BLaER1 (cell line): ENCODE data around the gene PRSS53.

Source experiments
- H3K27ac ChIP-seq: shearing (Covaris generic); formaldehyde crosslinking; 2 replicates; pipeline ENCODE4 v1.8.1; 2022
- H3K27me3 ChIP-seq: shearing (Covaris generic); formaldehyde crosslinking; 2 replicates; pipeline ENCODE4 v1.8.1; 2022
- H3K36me3 ChIP-seq: shearing (Covaris generic); formaldehyde crosslinking; 2 replicates; pipeline ENCODE4 v1.8.1; 2022
- H3K4me1 ChIP-seq: shearing (Covaris generic); formaldehyde crosslinking; 2 replicates; pipeline ENCODE4 v1.8.1; 2022
- H3K4me2 ChIP-seq: shearing (Covaris generic); formaldehyde crosslinking; 2 replicates; pipeline ENCODE4 v1.8.1; 2022
- H3K4me3 ChIP-seq: shearing (Covaris generic); formaldehyde crosslinking; 2 replicates; pipeline ENCODE4 v1.8.1; 2022
- H3K9ac ChIP-seq: shearing (Covaris generic); formaldehyde crosslinking; 2 replicates; pipeline ENCODE4 v1.8.1; 2022
- H3K9me3 ChIP-seq: shearing (Covaris generic); formaldehyde crosslinking; 2 replicates; pipeline ENCODE4 v1.8.1; 2022
- H4K20me1 ChIP-seq: shearing (Covaris generic); formaldehyde crosslinking; 2 replicates; pipeline ENCODE4 v1.8.1; 2022
- Cebpa-rat ChIP-seq: shearing (Covaris generic); IDR thresholded peaks from 2 replicates; pipeline ENCODE4 v1.8.1; 2022

The PRSS53 gene

GRCh38 chr16:31131841-31132271 lies 43.1 kb upstream of the PRSS53 start:
- Histone ChIP-seq H3K27me3 (no peaks in the 10 kb centered on the region), H3K9ac (no peak overlapping the region), H3K4me2 (no peak overlapping the region), H3K27ac (no peak overlapping the region), H3K4me1 (peaks cover 59% of the 10 kb centered on the region), H4K20me1 (no peaks in the 10 kb centered on the region), H3K36me3 (peaks cover 53% of the 10 kb centered on the region), H3K4me3 (no peak overlapping the region), H3K9me3 (no peaks in the 10 kb centered on the region)
- TF ChIP-seq Cebpa-rat, result no peak

DNA sequence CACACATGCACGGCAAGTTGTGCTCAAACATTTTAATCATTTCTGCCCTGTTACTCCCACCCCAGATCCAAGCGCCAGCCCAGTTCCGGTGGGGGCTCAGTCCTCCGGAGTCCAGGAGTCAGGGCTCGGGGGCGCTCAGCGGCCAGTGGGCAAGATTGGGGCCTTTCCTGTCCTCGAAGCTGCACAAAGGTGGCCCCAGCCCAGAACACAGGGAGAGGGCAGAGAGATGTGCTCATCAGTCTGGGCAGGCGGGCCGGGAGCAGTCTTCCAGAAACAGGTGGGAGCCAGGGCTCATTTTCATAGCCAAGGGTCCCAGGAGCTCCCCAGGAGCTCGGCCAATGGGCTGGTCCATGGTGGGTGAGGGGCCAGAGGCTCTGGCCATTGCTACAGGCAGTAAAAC lies 42.7 kb upstream of the PRSS53 start:
- no peak overlapping the region for H3K27ac ChIP-seq
- H3K27me3 ChIP-seq, result no peaks in the 10 kb centered on the region
- peaks cover 55% of the 10 kb centered on the region for H3K36me3 ChIP-seq
- H3K9ac ChIP-seq, result no peak overlapping the region
- H4K20me1 ChIP-seq, result no peaks in the 10 kb centered on the region
- H3K4me3 ChIP-seq, result no peak overlapping the region
- no peaks in the 10 kb centered on the region for H3K9me3 ChIP-seq
- H3K4me2 ChIP-seq, result no peak overlapping the region
- H3K4me1 ChIP-seq, result peaks cover 60% of the 10 kb centered on the region
- no peak for TF ChIP-seq Cebpa-rat

- H3K36me3 ChIP-seq, result peaks cover 60% of the 10 kb centered on the region
- H4K20me1 ChIP-seq, result no peaks in the 10 kb centered on the region
- H3K9ac ChIP-seq, result no peak overlapping the region
- no peak for TF ChIP-seq Cebpa-rat
- H3K9me3 ChIP-seq, result no peaks in the 10 kb centered on the region
- no peak overlapping the region for H3K4me3 ChIP-seq
- H3K27ac ChIP-seq, result no peak overlapping the region
- no peak overlapping the region for H3K4me2 ChIP-seq
- H3K4me1 ChIP-seq, result peaks cover 60% of the 10 kb centered on the region
- H3K27me3 ChIP-seq, result no peaks in the 10 kb centered on the region
Measured at GRCh38 chr16:31130899-31131298, 42.2 kb upstream of the PRSS53 start.

- Histone ChIP-seq H3K9me3 (no peaks in the 10 kb centered on the region), H3K4me3 (no peak overlapping the region), H3K4me2 (0 out of 2 replicates have a peak overlapping the region, but pooled peaks have one; percentile 64), H3K36me3 (peaks cover 65% of the 10 kb centered on the region), H4K20me1 (no peaks in the 10 kb centered on the region), H3K4me1 (peaks cover 60% of the 10 kb centered on the region), H3K27me3 (no peaks in the 10 kb centered on the region), H3K9ac (no peak overlapping the region; the same call in 1 of the 2 replicates), H3K27ac (no peak overlapping the region)
- TF ChIP-seq Cebpa-rat, result no peak
Measured at GRCh38 chr16:31130336-31130891, 41.7 kb upstream of the PRSS53 start.

- Histone ChIP-seq H3K36me3 (peaks cover 72% of the 10 kb centered on the region), H3K9me3 (no peaks in the 10 kb centered on the region), H3K27me3 (no peaks in the 10 kb centered on the region), H3K4me3 (no peak overlapping the region), H3K4me1 (peaks cover 53% of the 10 kb centered on the region), H4K20me1 (no peaks in the 10 kb centered on the region), H3K27ac (peak overlapping the region; percentile 94), H3K9ac (peak overlapping the region; percentile 71), H3K4me2 (peak overlapping the region; percentile 64)
- no peak for TF ChIP-seq Cebpa-rat
Measured at GRCh38 chr16:31129568-31130335, 41.0 kb upstream of the PRSS53 start.

DNA sequence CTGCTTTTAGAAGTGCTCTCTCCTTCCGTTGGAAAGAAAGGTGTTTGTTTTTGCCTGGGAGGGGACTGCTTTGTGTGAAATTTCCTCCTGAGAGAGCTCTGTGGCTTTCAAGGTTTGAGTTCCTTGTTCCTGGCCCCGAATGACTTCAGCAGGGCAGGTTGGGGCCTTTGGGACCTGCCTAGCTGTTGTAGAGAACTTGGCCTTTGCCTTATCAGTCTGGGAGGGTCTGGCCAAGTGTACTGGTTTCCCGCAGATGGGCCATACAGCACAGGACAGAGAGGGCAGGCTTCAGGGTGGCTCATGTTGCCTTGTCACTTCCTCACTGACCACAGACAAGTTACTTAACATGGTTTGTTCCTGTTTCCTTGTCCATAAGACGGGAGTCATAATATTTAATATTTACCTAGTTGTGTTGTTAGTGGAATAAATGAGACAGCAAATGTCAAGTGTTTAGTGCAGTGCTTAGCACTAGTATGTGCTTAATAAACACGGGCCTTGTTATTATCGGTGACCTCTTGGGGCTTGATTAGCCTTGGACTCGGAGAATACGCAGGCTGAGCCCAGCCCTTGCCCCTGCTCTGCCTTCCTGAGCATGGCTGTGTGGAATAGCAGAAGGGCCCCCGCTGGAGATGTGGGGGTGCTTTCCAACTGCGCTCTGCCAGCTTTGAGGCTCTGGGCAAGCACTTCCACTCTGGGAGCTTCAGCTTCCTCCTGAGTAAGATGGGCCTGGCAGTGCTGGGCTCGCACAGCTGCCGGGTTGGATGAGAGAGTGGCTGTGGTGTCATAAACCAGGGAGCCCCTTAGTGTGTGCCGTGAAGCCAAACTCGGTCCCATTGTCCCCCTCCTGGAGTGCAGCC lies 40.2 kb upstream of the PRSS53 start:
- H3K27me3 ChIP-seq, result no peaks in the 10 kb centered on the region
- H3K36me3 ChIP-seq, result peaks cover 80% of the 10 kb centered on the region
- H3K4me2 ChIP-seq, result peak overlapping the region; percentile 64
- peak overlapping the region; percentile 94 for H3K27ac ChIP-seq
- peak overlapping the region; percentile 71 for H3K9ac ChIP-seq
- H4K20me1 ChIP-seq, result no peaks in the 10 kb centered on the region
- H3K4me1 ChIP-seq, result peaks cover 45% of the 10 kb centered on the region
- TF ChIP-seq Cebpa-rat, result no peak
- no peaks in the 10 kb centered on the region for H3K9me3 ChIP-seq
- H3K4me3 ChIP-seq, result no peak overlapping the region

DNA sequence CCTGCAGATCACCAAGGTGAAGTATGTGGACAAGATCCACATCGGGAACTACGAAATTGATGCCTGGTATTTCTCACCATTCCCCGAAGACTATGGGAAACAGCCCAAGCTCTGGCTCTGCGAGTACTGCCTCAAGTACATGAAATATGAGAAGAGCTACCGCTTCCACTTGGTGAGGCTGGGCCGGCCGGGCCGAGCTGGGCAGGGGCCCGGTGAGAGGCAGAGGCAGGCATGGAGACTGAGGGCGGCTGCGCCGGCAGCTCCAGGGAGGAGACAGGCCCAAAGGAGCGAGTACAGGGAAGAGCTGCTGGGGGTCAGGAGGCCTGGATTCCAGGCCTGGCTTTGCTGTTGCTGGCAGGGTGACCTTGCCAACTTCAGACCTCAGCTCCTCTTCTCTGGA lies 38.4 kb upstream of the PRSS53 start:
- H3K4me1 ChIP-seq, result peaks cover 37% of the 10 kb centered on the region
- peak overlapping the region; percentile 94 for H3K27ac ChIP-seq
- no peaks in the 10 kb centered on the region for H4K20me1 ChIP-seq
- H3K4me2 ChIP-seq, result peak overlapping the region; percentile 64
- no peaks in the 10 kb centered on the region for H3K27me3 ChIP-seq
- no peaks in the 10 kb centered on the region for H3K9me3 ChIP-seq
- no peak overlapping the region for H3K4me3 ChIP-seq
- peaks cover 85% of the 10 kb centered on the region for H3K36me3 ChIP-seq
- peak overlapping the region; percentile 71 for H3K9ac ChIP-seq
- no peak for TF ChIP-seq Cebpa-rat

- TF ChIP-seq Cebpa-rat, result no peak
- H3K4me3 ChIP-seq, result no peak overlapping the region
- no peaks in the 10 kb centered on the region for H3K9me3 ChIP-seq
- H3K4me2 ChIP-seq, result no peak overlapping the region
- peaks cover 37% of the 10 kb centered on the region for H3K4me1 ChIP-seq
- H3K27me3 ChIP-seq, result no peaks in the 10 kb centered on the region
- no peaks in the 10 kb centered on the region for H4K20me1 ChIP-seq
- peaks cover 85% of the 10 kb centered on the region for H3K36me3 ChIP-seq
- H3K9ac ChIP-seq, result peak overlapping the region; percentile 13; the same call in 1 of the 2 replicates
- H3K27ac ChIP-seq, result peak overlapping the region; percentile 10; the same call in 1 of the 2 replicates
Measured at GRCh38 chr16:31125844-31126243, 37.1 kb upstream of the PRSS53 start.

DNA sequence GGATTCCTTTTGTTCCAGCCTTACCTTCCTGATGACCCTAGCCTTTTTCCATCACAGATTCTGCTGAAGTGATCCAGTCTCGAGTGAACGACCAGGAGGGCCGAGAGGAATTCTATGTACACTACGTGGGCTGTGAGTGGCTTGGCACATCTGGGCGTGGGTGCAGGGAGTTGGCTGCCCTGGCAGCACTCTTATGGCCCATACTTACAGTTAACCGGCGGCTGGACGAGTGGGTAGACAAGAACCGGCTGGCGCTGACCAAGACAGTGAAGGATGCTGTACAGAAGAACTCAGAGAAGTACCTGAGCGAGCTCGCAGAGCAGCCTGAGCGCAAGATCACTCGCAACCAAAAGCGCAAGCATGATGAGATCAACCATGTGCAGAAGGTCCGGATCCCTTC lies 31.4 kb upstream of the PRSS53 start:
- H3K36me3 ChIP-seq, result peaks cover 66% of the 10 kb centered on the region
- H3K27ac ChIP-seq, result no peak overlapping the region
- TF ChIP-seq Cebpa-rat, result no peak

More for the DNA sequence above, 31.4 kb upstream of the PRSS53 start:
- Histone ChIP-seq H3K4me3 (no peak overlapping the region), H3K9ac (no peak overlapping the region), H4K20me1 (peaks cover 20% of the 10 kb centered on the region), H3K4me1 (peaks cover 21% of the 10 kb centered on the region), H3K27me3 (no peaks in the 10 kb centered on the region), H3K9me3 (no peaks in the 10 kb centered on the region), H3K4me2 (no peak overlapping the region)
